PC-9 (cell line): Measurements from ENCODE around the gene MVB12B. TPM values are rescaled to one million over a fixed set of nuclear protein-coding genes. Genes with fewer than 3 reads are reported as not detected.

Experiments
- BruUV-seq: library from RNA; stranded (reverse); fragments of 400-500 nt; replicated peaks from 2 replicates; lab custom pipeline; 2021; lab: Mats Ljungman, UMichigan
- CTCF ChIA-PET: fragments of 300-600 bp; sonication (Branson Sonifier 250); formaldehyde crosslinking; loops from one replicate; lab custom pipeline; 2022; ENCODE audit warnings: antibody characterized with exemption; lab: Charles Lee
- POLR2A ChIA-PET: fragments of 300-600 bp; sonication (Branson Sonifier 250); formaldehyde crosslinking; loops from one replicate; lab custom pipeline; 2022; ENCODE audit warnings: antibody characterized with exemption; ENCODE audit not compliant: unreplicated experiment; lab: Charles Lee
- DNase-seq, 2 experiments: peaks; one replicate each; pipeline versions ENCODE4 v3.0.0 to v3.0.0-alpha.2; 2015 to 2022; ENCODE audit warnings: mixed read lengths in 1 of 2
- H2AFZ ChIP-seq: fragments of 200-600 bp; sonication (generic); 2 replicates; pipeline ENCODE4 v1.8.1; 2017; ENCODE audit warnings: antibody characterized with exemption
- H3F3A ChIP-seq: fragments of 200-600 bp; sonication (generic); 2 replicates; pipeline ENCODE4 v1.8.1; 2017; ENCODE audit warnings: antibody characterized with exemption, mild to moderate bottlenecking, low read depth; ENCODE audit not compliant: insufficient read depth
- H3K27ac ChIP-seq: fragments of 200-600 bp; sonication (generic); 2 replicates; pipeline ENCODE4 v1.6.1; 2016; ENCODE audit warnings: mixed run types
- H3K27me3 ChIP-seq: fragments of 200-600 bp; sonication (generic); 2 replicates; pipeline ENCODE4 v1.6.1; 2016; ENCODE audit warnings: low read depth, mixed run types; ENCODE audit not compliant: insufficient read depth
- H3K36me3 ChIP-seq: fragments of 200-600 bp; sonication (generic); 2 replicates; pipeline ENCODE4 v1.6.1; 2016; ENCODE audit warnings: low read depth, mixed run types
- H3K4me1 ChIP-seq: fragments of 200-600 bp; sonication (generic); replicated peaks from 2 replicates; pipeline ENCODE4 v1.6.1; 2016; ENCODE audit warnings: mixed run types; ENCODE audit not compliant: insufficient read depth
- H3K4me2 ChIP-seq: fragments of 200-600 bp; sonication (generic); 2 replicates; pipeline ENCODE4 v1.6.1; 2017; ENCODE audit warnings: mixed run types
- H3K4me3 ChIP-seq: fragments of 200-600 bp; sonication (generic); 2 replicates; pipeline ENCODE4 v1.6.1; 2016; ENCODE audit warnings: mixed run types
- H3K79me2 ChIP-seq: fragments of 200-600 bp; sonication (generic); 2 replicates; pipeline ENCODE4 v1.6.1; 2017; ENCODE audit warnings: low read depth, mixed run types
- H3K9me2 ChIP-seq: fragments of 200-600 bp; sonication (generic); 2 replicates; pipeline ENCODE4 v1.8.1; 2017; ENCODE audit warnings: mild to moderate bottlenecking; ENCODE audit not compliant: insufficient read depth
- H3K9me3 ChIP-seq: fragments of 200-600 bp; sonication (generic); 2 replicates; pipeline ENCODE4 v1.8.1; 2016; ENCODE audit warnings: low read depth; ENCODE audit not compliant: insufficient read depth
- H4K20me1 ChIP-seq: fragments of 200-600 bp; sonication (generic); 2 replicates; pipeline ENCODE4 v1.8.1; 2017; ENCODE audit not compliant: insufficient read depth
- EZH2 ChIP-seq: fragments of 200-600 bp; sonication (generic); IDR thresholded peaks from 2 replicates; pipeline ENCODE4 v1.8.0; 2017; ENCODE audit warnings: antibody characterized with exemption, low read depth
- intact Hi-C: fragments of 100-400 bp; cut with micrococcal nuclease; formaldehyde crosslinking; loops from one replicate; pipeline ENCODE4 v1.10.0; 2022; ENCODE audit not compliant: unreplicated experiment
- total RNA-seq: library from RNA; stranded (reverse); gene quantifications from 2 replicates; pipeline ENCODE4 v1.2.3, GENCODE V29; 2021
- TF ChIP-seq, protein P1 (sequence below): fragments of 200-600 bp; sonication (generic); conservative IDR thresholded peaks from 2 replicates; pipeline ENCODE4 v1.6.1; 2017; ENCODE audit warnings: mixed run types, antibody characterized with exemption, mild to moderate bottlenecking, moderate library complexity

The MVB12B gene
- total RNA-seq, 1 experiment from 2014 or later, result 8.8 TPM

GRCh38 chr9:126428534-126429175 is 102.0 kb downstream of the MVB12B start:
- H3K9me3 ChIP-seq, result no peaks in the 10 kb centered on the region
- no peak for DNase-seq
- H3K4me2 ChIP-seq, result no peak overlapping the region
- no peaks in the 10 kb centered on the region for H3K27me3 ChIP-seq
- no peak overlapping the region for H3K27ac ChIP-seq
- ChIA-PET POLR2A (no interaction called here), CTCF (no interaction called here)
- H3K79me2 ChIP-seq, result no peaks in the 10 kb centered on the region
- H3F3A ChIP-seq, result no peaks in the 10 kb centered on the region
- BruUV-seq, result no TSS peak
- no peaks in the 10 kb centered on the region for H3K4me1 ChIP-seq
- intact Hi-C loops, result no loop called here
- TF ChIP-seq, protein P1, sequence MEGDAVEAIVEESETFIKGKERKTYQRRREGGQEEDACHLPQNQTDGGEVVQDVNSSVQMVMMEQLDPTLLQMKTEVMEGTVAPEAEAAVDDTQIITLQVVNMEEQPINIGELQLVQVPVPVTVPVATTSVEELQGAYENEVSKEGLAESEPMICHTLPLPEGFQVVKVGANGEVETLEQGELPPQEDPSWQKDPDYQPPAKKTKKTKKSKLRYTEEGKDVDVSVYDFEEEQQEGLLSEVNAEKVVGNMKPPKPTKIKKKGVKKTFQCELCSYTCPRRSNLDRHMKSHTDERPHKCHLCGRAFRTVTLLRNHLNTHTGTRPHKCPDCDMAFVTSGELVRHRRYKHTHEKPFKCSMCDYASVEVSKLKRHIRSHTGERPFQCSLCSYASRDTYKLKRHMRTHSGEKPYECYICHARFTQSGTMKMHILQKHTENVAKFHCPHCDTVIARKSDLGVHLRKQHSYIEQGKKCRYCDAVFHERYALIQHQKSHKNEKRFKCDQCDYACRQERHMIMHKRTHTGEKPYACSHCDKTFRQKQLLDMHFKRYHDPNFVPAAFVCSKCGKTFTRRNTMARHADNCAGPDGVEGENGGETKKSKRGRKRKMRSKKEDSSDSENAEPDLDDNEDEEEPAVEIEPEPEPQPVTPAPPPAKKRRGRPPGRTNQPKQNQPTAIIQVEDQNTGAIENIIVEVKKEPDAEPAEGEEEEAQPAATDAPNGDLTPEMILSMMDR, result no peak
- TF ChIP-seq EZH2, result no peak
- no peak overlapping the region for H3K4me3 ChIP-seq
- H3K36me3 ChIP-seq, result no peaks in the 10 kb centered on the region
- no peaks in the 10 kb centered on the region for H4K20me1 ChIP-seq
- no peak overlapping the region for H2AFZ ChIP-seq
- H3K9me2 ChIP-seq, result no peaks in the 10 kb centered on the region

- Histone ChIP-seq H3K27me3 (no peaks in the 10 kb centered on the region), H4K20me1 (no peaks in the 10 kb centered on the region), H3K9me2 (no peaks in the 10 kb centered on the region), H3K4me2 (no peak overlapping the region), H3K36me3 (no peaks in the 10 kb centered on the region), H3F3A (no peaks in the 10 kb centered on the region), H3K79me2 (no peaks in the 10 kb centered on the region), H3K27ac (no peak overlapping the region), H3K4me3 (no peak overlapping the region), H3K4me1 (no peaks in the 10 kb centered on the region), H3K9me3 (no peaks in the 10 kb centered on the region), H2AFZ (no peak overlapping the region)
- ChIA-PET POLR2A (no interaction called here), CTCF (no interaction called here)
- intact Hi-C loops, result no loop called here
- no peak for TF ChIP-seq EZH2
- TF ChIP-seq, protein P1, result no peak
- DNase-seq, result no peak
- no TSS peak for BruUV-seq
These were observed 102.6 kb downstream of the MVB12B start for GRCh38 chr9:126429190-126429589.

GRCh38 chr9:126430124-126430523 is 103.5 kb downstream of the MVB12B start:
- no peaks in the 10 kb centered on the region for H3K9me3 ChIP-seq

More at GRCh38 chr9:126430124-126430523, 103.5 kb downstream of the MVB12B start:
- TF ChIP-seq, protein P1, result no peak
- TF ChIP-seq EZH2, result no peak
- Histone ChIP-seq H3K79me2 (no peaks in the 10 kb centered on the region), H3K4me3 (no peak overlapping the region), H3K9me2 (no peaks in the 10 kb centered on the region), H3K27me3 (no peaks in the 10 kb centered on the region), H3F3A (no peaks in the 10 kb centered on the region), H2AFZ (no peak overlapping the region), H3K4me2 (no peak overlapping the region), H4K20me1 (no peaks in the 10 kb centered on the region), H3K4me1 (no peaks in the 10 kb centered on the region), H3K27ac (no peak overlapping the region), H3K36me3 (no peaks in the 10 kb centered on the region)
- DNase-seq, result no peak
- no TSS peak for BruUV-seq
- ChIA-PET CTCF (no interaction called here), POLR2A (no interaction called here)
- intact Hi-C loops, result no loop called here
